HepG2 (cell line): ENCODE measurements around the gene JMJD6. TPM values are rescaled to one million over a fixed set of nuclear protein-coding genes. Genes with fewer than 3 reads are reported as not detected.

Experiments
- GPBP1L1 ChIP-seq: sonication (generic); formaldehyde crosslinking; IDR thresholded peaks from 2 replicates; pipeline ENCODE4 v1.5.0; 2020; ENCODE audit warnings: mild to moderate bottlenecking, missing genetic modification reagents
- IRF1 ChIP-seq: sonication (generic); formaldehyde crosslinking; IDR thresholded peaks from 2 replicates; pipeline ENCODE4 v1.4.0; 2020; ENCODE audit warnings: low read depth, mild to moderate bottlenecking, missing genetic modification reagents
- MBD4 ChIP-seq: IDR thresholded peaks from 2 replicates; pipeline ENCODE4 v1.6.1; 2012; ENCODE audit warnings: low read length, inconsistent platforms, borderline replicate concordance
- MED1 ChIP-seq: sonication (generic); formaldehyde crosslinking; IDR thresholded peaks from 2 replicates; pipeline ENCODE4 v1.4.0; 2020; ENCODE audit warnings: missing genetic modification reagents
- MEIS1 ChIP-seq: sonication (generic); formaldehyde crosslinking; IDR thresholded peaks from 2 replicates; pipeline ENCODE4 v1.9.0; 2021; ENCODE audit warnings: mild to moderate bottlenecking, missing genetic modification reagents, moderate library complexity, borderline replicate concordance
- MTERF4 ChIP-seq: sonication (generic); formaldehyde crosslinking; IDR thresholded peaks from 2 replicates; pipeline ENCODE4 v1.8.0; 2023; ENCODE audit warnings: mild to moderate bottlenecking, missing genetic modification reagents
- PAWR ChIP-seq: sonication (generic); formaldehyde crosslinking; IDR thresholded peaks from 2 replicates; pipeline ENCODE4 v1.4.0; 2020; ENCODE audit warnings: missing genetic modification reagents, mild to moderate bottlenecking, borderline replicate concordance
- POLR2AphosphoS2 ChIP-seq: IDR thresholded peaks from 2 replicates; pipeline ENCODE4 v1.6.1; 2011; ENCODE audit warnings: low read depth, low read length, improper control_type of control experiment
- TEAD3 ChIP-seq: optimal IDR thresholded peaks from 2 replicates; pipeline ENCODE3; 2016; ENCODE audit warnings: borderline replicate concordance
- UBTF ChIP-seq: sonication (generic); formaldehyde crosslinking; IDR thresholded peaks from 2 replicates; pipeline ENCODE4 v1.4.0; 2020; ENCODE audit warnings: mild to moderate bottlenecking, missing genetic modification reagents
- ZBTB20 ChIP-seq: sonication (generic); formaldehyde crosslinking; IDR thresholded peaks from 2 replicates; pipeline ENCODE4 v1.8.1; 2023; ENCODE audit warnings: missing genetic modification reagents, low read depth, mild to moderate bottlenecking, borderline replicate concordance
- ZNF234 ChIP-seq: sonication (generic); formaldehyde crosslinking; conservative IDR thresholded peaks from 2 replicates; pipeline ENCODE4 v1.5.1; 2020; ENCODE audit warnings: mild to moderate bottlenecking, missing genetic modification reagents
- ZNF318 ChIP-seq: sonication (generic); formaldehyde crosslinking; IDR thresholded peaks from 2 replicates; pipeline ENCODE4 v1.4.0; 2020; ENCODE audit warnings: mild to moderate bottlenecking, missing genetic modification reagents
- ZNF703 ChIP-seq: sonication (generic); formaldehyde crosslinking; IDR thresholded peaks from 2 replicates; pipeline ENCODE4 v1.5.1; 2020; ENCODE audit warnings: missing genetic modification reagents, mild to moderate bottlenecking, moderate library complexity, borderline replicate concordance
- polyA plus RNA-seq, 8 experiments: library from polyadenylated mRNA; depleted of rRNA in 3 of 8; stranded (reverse) in 7 of 8; unstranded in 1 of 8; fragments of >200 nt; fragmentation: Illumina TruSeq in 4 of 8; extraction: Trizol in 4 of 8; gene quantifications; 2 replicates each; pipeline versions ENCODE4 v1.2.1 to v1.2.3, GENCODE V29; 2011 to 2016; ENCODE audit warnings: low read depth in 4 of 8, missing spikeins in 1 of 8, mixed read lengths in 1 of 8; ENCODE audit not compliant: insufficient read depth in 1 of 8
- total RNA-seq, 5 experiments: library from RNA; depleted of rRNA; stranded (reverse); fragments of >200 nt; fragmentation: Illumina TruSeq; extraction: Trizol; gene quantifications; 2 replicates each; pipeline ENCODE4 v1.2.3, GENCODE V29; 2016; ENCODE audit warnings: low read depth in 1 of 5

Gene JMJD6
- total and polyA plus RNA-seq, 2 of the 13 experiments (the other 11 are each of a cell fraction or from before 2014, with no cell fraction given) = 33.6 to 41.0 TPM

- TF ChIP-seq PAWR (CRISPR knock-in tag) (no peak), IRF1 (CRISPR knock-in tag) (no peak), ZBTB20 (no peak), TEAD3 (CRISPR knock-in tag) (peak; percentile 19), ZNF318 (no peak), GPBP1L1 (CRISPR knock-in tag) (no peak), ZNF234 (CRISPR knock-in tag) (no peak), MED1 (CRISPR knock-in tag) (no peak; the same call in 1 of the 2 replicates), MTERF4 (no peak), MEIS1 (CRISPR knock-in tag) (no peak), UBTF (CRISPR knock-in tag) (peak; percentile 94), MBD4 (no peak), POLR2AphosphoS2 (no peak), ZNF703 (no peak; the same call in 1 of the 2 replicates)
These were observed at the start of gene JMJD6 (continued) for GRCh38 chr17:76726231-76726775.
